GM12873 (cell line): ENCODE results near the gene RPS6KA3.

Experiments used
- TF ChIP-seq, protein P1 (sequence below): IDR thresholded peaks from 2 replicates; pipeline ENCODE4 v1.5.1; 2012; ENCODE audit warnings: low read depth, mild to moderate bottlenecking, moderate library complexity, low read length, control low read depth; ENCODE audit not compliant: insufficient read depth; ENCODE audit errors: missing control alignments

Gene RPS6KA3

DNA sequence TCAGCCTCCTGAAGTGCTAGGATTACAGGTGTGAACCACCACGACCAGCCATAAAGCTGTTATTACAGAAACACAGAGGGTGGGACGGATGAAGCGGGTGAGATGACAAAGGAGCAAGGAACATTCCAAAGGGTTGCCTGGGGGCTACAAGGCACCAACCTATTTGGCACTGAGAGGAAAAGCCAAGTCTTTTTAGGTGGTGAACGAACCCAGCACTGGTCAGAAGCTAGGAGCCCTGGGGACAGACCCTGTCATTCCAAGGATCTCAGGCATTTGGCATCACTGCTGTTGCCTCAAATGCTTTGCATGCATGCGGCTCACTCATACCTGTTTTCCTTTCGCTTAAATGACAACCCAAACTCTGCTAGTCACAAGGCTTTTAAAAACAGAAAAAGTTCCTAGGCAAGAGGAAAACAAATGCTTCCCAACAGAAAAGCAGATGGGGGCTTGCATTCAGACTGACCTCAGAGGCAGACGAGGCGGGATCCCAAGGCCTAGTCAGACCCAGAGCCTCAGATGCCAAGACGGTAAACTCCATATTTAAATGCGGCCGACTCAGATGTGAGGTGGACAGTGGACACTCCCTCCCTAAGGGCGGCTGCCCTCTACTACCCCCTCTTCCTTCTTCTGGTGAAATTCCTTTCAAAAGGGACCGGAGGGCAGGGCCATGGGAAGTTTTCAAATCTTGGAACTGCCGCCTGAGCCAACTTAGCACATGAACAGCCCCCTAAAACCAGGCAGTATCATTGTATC, 154.5 kb downstream of the RPS6KA3 start:
- TF ChIP-seq, protein P1, sequence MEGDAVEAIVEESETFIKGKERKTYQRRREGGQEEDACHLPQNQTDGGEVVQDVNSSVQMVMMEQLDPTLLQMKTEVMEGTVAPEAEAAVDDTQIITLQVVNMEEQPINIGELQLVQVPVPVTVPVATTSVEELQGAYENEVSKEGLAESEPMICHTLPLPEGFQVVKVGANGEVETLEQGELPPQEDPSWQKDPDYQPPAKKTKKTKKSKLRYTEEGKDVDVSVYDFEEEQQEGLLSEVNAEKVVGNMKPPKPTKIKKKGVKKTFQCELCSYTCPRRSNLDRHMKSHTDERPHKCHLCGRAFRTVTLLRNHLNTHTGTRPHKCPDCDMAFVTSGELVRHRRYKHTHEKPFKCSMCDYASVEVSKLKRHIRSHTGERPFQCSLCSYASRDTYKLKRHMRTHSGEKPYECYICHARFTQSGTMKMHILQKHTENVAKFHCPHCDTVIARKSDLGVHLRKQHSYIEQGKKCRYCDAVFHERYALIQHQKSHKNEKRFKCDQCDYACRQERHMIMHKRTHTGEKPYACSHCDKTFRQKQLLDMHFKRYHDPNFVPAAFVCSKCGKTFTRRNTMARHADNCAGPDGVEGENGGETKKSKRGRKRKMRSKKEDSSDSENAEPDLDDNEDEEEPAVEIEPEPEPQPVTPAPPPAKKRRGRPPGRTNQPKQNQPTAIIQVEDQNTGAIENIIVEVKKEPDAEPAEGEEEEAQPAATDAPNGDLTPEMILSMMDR = no peak

DNA sequence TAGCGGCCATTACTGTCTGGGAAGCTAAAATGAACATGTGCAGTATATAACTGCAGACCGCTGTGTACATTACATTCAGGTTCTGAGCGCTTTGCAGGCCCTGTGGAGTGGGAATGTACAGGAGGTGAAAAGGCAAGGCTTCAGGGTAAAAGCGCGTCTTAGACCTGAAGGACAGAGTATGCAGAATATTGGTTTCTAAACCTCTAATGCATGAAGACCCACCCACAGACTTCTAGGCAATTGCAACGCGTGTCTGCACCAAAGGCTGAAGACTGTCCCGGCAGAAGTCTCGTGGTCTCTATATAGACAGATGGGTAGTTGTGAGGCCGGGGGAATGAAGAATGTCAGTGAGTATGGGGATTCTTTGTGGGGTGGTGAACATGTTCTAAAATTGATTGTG, 155.4 kb downstream of the RPS6KA3 start:
- TF ChIP-seq, protein P1 = no peak

DNA sequence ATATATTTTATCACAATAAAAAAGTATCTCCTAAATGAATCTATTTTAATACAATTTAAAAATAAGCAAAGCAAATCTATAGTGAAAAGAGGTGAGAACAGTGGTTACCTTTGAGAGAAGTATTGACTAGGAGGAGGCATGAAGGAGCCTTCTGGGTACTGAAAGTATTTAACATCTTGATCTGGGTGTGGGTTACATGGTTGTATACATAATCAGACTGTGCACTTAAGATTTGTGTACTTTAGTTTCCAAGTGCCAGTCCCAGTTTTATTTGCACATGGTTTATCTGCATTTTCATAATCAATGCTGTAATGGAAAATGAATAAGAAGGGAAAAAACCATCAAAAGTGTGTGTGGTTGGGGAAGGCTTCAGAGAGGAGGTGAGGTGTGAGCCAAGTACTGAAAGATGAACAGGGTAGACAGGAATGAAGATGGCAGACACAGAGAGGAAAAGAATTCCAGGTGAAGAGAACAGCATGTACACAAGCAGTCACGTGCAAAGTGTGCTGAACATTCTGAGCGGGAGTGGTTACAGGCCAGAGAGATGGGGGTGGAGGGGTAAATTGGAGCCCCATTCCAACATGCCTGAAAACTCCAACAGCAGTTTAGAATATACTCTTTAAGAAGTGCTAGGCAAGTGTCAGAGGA, 164.7 kb downstream of the RPS6KA3 start:
- TF ChIP-seq, protein P1 = no peak
